Activated CD8-positive, alpha-beta memory T cell treated with anti-CD3 and anti-CD28 coated beads for 1 hour (primary cell): ENCODE data around the gene CCL4L2.
"Not testable (repeated sequence)": the region's sequence is repeated elsewhere in the genome, so short reads cannot be mapped to it uniquely, and the experiment has no call there.

ENCODE experiments used
- DNase-seq, 2 donors: peaks; one replicate each; pipeline ENCODE4 v3.0.0-alpha.2; 2020; ENCODE audit warnings: low read depth in 1 of 2; ENCODE audit errors: extremely low read depth in 1 of 2

Gene CCL4L2

DNA sequence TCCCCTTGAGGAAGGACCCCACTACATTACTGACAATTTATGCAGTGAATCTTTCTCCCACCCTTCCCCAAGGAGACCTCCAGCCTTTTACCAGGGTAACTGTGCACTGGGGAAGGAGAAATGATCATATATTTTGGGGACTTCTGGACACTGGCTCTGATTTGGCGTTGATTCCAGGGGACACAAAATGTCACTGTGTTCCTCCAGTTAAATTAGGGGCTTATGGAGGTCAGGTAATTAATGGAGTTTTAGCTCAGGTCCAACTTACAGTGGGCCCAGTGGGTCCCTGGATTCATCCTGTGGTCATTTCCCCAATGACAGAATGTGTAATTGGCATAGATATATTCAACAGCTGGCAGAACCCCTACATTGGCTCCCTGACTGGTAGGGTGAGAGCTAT lies 8.7 kb downstream of the CCL4L2 start:
- not testable (repeated sequence) for DNase-seq

DNA sequence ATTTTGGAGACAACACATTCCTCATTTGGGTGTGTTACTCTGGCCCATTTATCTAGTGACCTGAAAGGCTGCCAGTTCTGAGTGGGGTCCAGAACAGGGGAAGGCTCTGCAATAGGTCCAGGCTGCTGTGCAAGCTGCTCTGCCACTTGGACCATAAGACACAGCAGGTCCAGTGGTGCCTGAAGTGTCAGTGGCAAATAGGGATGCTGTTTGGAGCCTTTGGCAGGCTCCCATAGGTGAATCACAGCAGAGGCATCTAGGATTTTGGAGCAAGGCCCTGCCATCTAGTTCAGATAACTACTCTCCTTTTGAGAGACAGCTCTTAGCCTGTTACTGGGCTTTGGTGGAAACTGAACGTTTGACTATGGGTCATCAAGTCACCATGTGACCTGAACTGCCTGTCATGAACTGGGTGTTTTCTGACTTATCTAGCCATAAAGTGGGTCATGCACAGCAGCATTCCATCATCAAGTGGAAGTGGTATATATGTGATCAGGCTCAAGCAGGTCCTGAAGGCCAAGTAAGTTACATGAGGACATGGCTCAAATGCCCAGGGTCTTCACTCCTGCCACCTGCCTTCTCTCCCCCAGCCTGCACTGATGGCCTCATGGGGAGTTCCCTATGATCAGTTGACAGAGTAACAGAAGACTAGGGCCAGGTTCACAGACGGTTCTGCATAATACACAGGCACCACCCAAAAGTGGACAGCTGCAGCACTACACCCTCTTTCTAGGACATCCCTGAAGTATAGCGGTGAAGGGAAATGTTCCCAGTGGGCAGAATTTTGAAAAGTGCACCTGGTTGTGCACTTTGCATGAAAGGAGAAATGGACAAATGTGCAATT lies 10.1 kb downstream of the CCL4L2 start:
- DNase-seq = not testable (repeated sequence)

DNA sequence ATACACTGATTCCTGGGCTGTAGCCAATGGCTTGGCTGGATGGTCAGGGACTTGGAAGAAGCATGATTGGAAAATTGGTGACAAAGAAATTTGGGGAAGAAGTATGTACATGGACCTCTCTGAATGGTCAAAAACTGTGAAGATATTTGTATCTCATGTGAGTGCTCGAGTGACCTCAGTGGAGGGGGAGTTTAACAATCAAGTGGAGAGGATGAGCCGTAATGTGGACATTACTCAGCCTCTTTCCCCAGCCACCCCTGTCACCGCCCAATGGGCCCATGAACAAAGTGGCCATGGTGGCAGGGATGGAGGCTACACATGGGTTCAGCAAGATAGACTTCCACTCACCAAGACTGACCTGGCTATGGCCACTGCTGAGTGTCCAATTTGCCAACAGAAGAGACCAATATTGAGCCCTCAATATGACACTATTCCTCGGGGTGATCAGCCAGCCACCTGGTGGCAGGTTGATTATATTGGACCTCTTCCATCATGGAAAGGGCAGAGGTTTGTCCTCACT lies 10.8 kb downstream of the CCL4L2 start:
- not testable (repeated sequence) for DNase-seq

DNA sequence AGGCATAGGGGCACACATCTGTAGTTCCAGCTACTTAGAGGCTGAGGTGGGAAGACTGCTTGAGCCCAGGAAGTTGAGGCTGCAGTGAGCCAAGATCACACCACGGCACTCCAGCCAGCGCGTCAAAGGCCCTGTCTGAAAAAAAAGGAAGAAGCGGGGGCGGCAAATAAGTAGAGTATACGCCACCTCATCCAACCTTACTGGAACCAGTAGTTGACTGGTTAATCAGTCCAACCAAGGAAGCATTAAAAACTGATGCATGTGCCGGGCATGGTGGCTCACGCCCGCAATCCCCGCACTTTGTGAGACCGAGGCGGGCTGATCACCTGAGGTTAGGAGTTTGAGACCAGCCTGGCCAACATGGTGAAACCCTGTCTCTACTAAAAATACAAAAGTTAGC lies 12.1 kb downstream of the CCL4L2 start:
- DNase-seq = not testable (repeated sequence)

- not testable (repeated sequence) for DNase-seq
These were observed 18.8 kb downstream of the CCL4L2 start for GRCh38 chr17:36229644-36230043.

- DNase-seq = not testable (repeated sequence)
These were observed 31.2 kb downstream of the CCL4L2 start for GRCh38 chr17:36242046-36242445.
